A549 (cell line): Measurements from ENCODE around the gene CNTN5. TPM values are rescaled to one million over a fixed set of nuclear protein-coding genes. Genes with fewer than 3 reads are reported as not detected.

Source experiments
- ATAC-seq, 2 experiments: fragments of 200-7000 bp in 1 of 2; fragments of >200 bp in 1 of 2; cut with Nextera tagmentation in 1 of 2; cut with Tn5 transposase in 1 of 2; 3 replicates each; pipeline versions ENCODE4 v1.8.0 to v1.9.1; 2018 to 2020; ENCODE audit warnings: mild to moderate bottlenecking in 1 of 2, moderate library complexity in 1 of 2
- CTCF ChIA-PET: fragments of 300-600 bp; sonication (Branson Sonifier 250); formaldehyde crosslinking; extraction: SDS; loops from one replicate; lab custom pipeline; 2021; ENCODE audit warnings: antibody characterized with exemption, inconsistent platforms; lab: Yijun Ruan, JAX
- POLR2A ChIA-PET: fragments of 350-600 bp; formaldehyde crosslinking; extraction: SDS; loops from one replicate; lab custom pipeline; 2021; ENCODE audit warnings: antibody characterized with exemption, inconsistent platforms; lab: Yijun Ruan, JAX
- DNase-seq, 2 experiments: peaks; one replicate each; pipeline versions ENCODE4 v3.0.0 to v3.0.0-alpha.2; 2011 to 2016; ENCODE audit warnings: low read depth in 1 of 2, low spot score in 1 of 2
- FAIRE-seq: peaks from 2 replicates; lab custom pipeline; 2011; peaks lifted over from hg19 to GRCh38; lab: Jason Lieb, UNC
- H3K27ac ChIP-seq, 2 experiments: fragments of >200 bp; sonication (Bioruptor Twin); formaldehyde crosslinking; 3 replicates each; pipeline ENCODE4 v1.5.1; 2016 to 2017
- H3K4me1 ChIP-seq: fragments of >200 bp; sonication (Bioruptor Twin); formaldehyde crosslinking; 3 replicates; pipeline ENCODE4 v1.6.1; 2016
- H3K4me2 ChIP-seq: fragments of >200 bp; sonication (Bioruptor Twin); formaldehyde crosslinking; 3 replicates; pipeline ENCODE4 v1.6.1; 2016
- H3K4me3 ChIP-seq: fragments of >200 bp; sonication (Bioruptor Twin); formaldehyde crosslinking; 3 replicates; pipeline ENCODE4 v1.5.1; 2016
- H3K9me3 ChIP-seq: fragments of >200 bp; sonication (Bioruptor Twin); formaldehyde crosslinking; 3 replicates; pipeline ENCODE4 v1.6.1; 2016
- BHLHE40 ChIP-seq: IDR thresholded peaks from 2 replicates; pipeline ENCODE4 v1.6.1; 2012; ENCODE audit warnings: low read depth, low read length, inconsistent platforms
- CBX2 ChIP-seq: fragments of 200-600 bp; sonication (generic); IDR thresholded peaks from 2 replicates; pipeline ENCODE4 v1.6.1; 2016; ENCODE audit warnings: low read depth, mild to moderate bottlenecking, borderline replicate concordance
- CEBPB ChIP-seq, 2 experiments: fragments of >200 bp in 1 of 2; sonication (Bioruptor Twin) in 1 of 2; formaldehyde crosslinking in 1 of 2; IDR thresholded peaks; 2 replicates each; pipeline ENCODE4 v1.6.1; 2012 to 2016
- CHD2 ChIP-seq: fragments of 150-350 bp; IDR thresholded peaks from 2 replicates; pipeline ENCODE4 v1.6.1; 2014; ENCODE audit warnings: low read length; ENCODE audit not compliant: partially characterized antibody
- EHMT2 ChIP-seq: fragments of 200-600 bp; sonication (generic); IDR thresholded peaks from 2 replicates; pipeline ENCODE4 v1.6.1; 2016; ENCODE audit warnings: antibody characterized with exemption, low read depth, mild to moderate bottlenecking, moderate library complexity
- EP300 ChIP-seq, 2 experiments: fragments of >200 bp; sonication (Bioruptor Twin); formaldehyde crosslinking; IDR thresholded peaks; 2 replicates in 1 of 2; 3 replicates in 1 of 2; pipeline ENCODE4 v1.6.1; 2016 to 2017
- FOSL2 ChIP-seq, 2 experiments: fragments of 450-650 bp in 1 of 2; fragments of >200 bp in 1 of 2; sonication (Bioruptor Twin) in 1 of 2; formaldehyde crosslinking; IDR thresholded peaks; 2 replicates each; pipeline versions ENCODE4 v1.5.0 to v1.6.1; 2016 to 2020; ENCODE audit warnings: mild to moderate bottlenecking in 1 of 2, moderate library complexity in 1 of 2
- HDAC2 ChIP-seq: fragments of 200-600 bp; sonication (generic); IDR thresholded peaks from 2 replicates; pipeline ENCODE4 v1.6.1; 2016
- HOXA7 ChIP-seq: fragments of 250-450 bp; sonication (Bioruptor Pico); IDR thresholded peaks from 2 replicates; pipeline ENCODE4 v1.5.0; 2020; ENCODE audit warnings: mild to moderate bottlenecking, moderate library complexity
- HOXB5 ChIP-seq: fragments of 250-450 bp; sonication (Bioruptor Pico); IDR thresholded peaks from 2 replicates; pipeline ENCODE4 v1.5.0; 2020; ENCODE audit warnings: mild to moderate bottlenecking, moderate library complexity
- JUN ChIP-seq, 2 experiments: fragments of >200 bp; sonication (Bioruptor Twin); formaldehyde crosslinking; IDR thresholded peaks; 2 replicates in 1 of 2; 3 replicates in 1 of 2; pipeline ENCODE4 v1.6.1; 2016 to 2017
- KDM1A ChIP-seq: fragments of 200-600 bp; sonication (generic); IDR thresholded peaks from 2 replicates; pipeline ENCODE4 v1.6.1; 2016; ENCODE audit warnings: low read depth, mild to moderate bottlenecking
- KDM5A ChIP-seq: fragments of 200-600 bp; sonication (generic); IDR thresholded peaks from 2 replicates; pipeline ENCODE4 v1.6.1; 2016; ENCODE audit warnings: antibody characterized with exemption, mild to moderate bottlenecking
- NFE2L2 ChIP-seq: fragments of 150-350 bp; conservative IDR thresholded peaks from 2 replicates; pipeline ENCODE4 v1.6.1; 2014; ENCODE audit warnings: low read length
- NR3C1 ChIP-seq: fragments of >200 bp; sonication (Bioruptor Twin); formaldehyde crosslinking; IDR thresholded peaks from 3 replicates; pipeline ENCODE4 v1.6.1; 2017
- POLR2A ChIP-seq: IDR thresholded peaks from 2 replicates; pipeline ENCODE4 v1.6.1; 2012; ENCODE audit warnings: mild to moderate bottlenecking, low read length
- POLR2AphosphoS2 ChIP-seq: conservative IDR thresholded peaks from 2 replicates; pipeline ENCODE4 v1.6.1; 2012; ENCODE audit warnings: low read length, improper control_type of control experiment, inconsistent platforms
- RARB ChIP-seq: fragments of 250-450 bp; sonication (Bioruptor Pico); IDR thresholded peaks from 2 replicates; pipeline ENCODE4 v1.8.0; 2021; ENCODE audit warnings: mild to moderate bottlenecking, moderate library complexity
- RCOR1 ChIP-seq: fragments of 150-350 bp; IDR thresholded peaks from 2 replicates; pipeline ENCODE4 v1.6.1; 2014; ENCODE audit warnings: antibody characterized with exemption, low read length, low read depth
- SMC3 ChIP-seq: fragments of >200 bp; sonication (Bioruptor Twin); formaldehyde crosslinking; IDR thresholded peaks from 3 replicates; pipeline ENCODE4 v1.6.1; 2018; ENCODE audit warnings: inconsistent platforms
- SREBF2 ChIP-seq: fragments of 450-650 bp; IDR thresholded peaks from 2 replicates; pipeline ENCODE4 v1.6.1; 2014; ENCODE audit warnings: mild to moderate bottlenecking, moderate library complexity
- TFCP2L1 ChIP-seq: fragments of 250-450 bp; sonication (Bioruptor Pico); IDR thresholded peaks from 2 replicates; pipeline ENCODE4 v1.5.0; 2021; ENCODE audit warnings: mild to moderate bottlenecking
- ZFP36 ChIP-seq: fragments of 450-650 bp; IDR thresholded peaks from 2 replicates; pipeline ENCODE4 v1.6.1; 2014; ENCODE audit warnings: borderline replicate concordance; ENCODE audit not compliant: partially characterized antibody
- ZNF302 ChIP-seq: fragments of 250-450 bp; sonication (Bioruptor Pico); IDR thresholded peaks from 2 replicates; pipeline ENCODE4 v1.9.0; 2021; ENCODE audit warnings: inconsistent platforms, mild to moderate bottlenecking, moderate library complexity
- WGBS: methylation state at CpG from one replicate; pipeline ENCODE4 v1.1.6; 2017; ENCODE audit errors: missing lambda C conversion rate; 5-methylcytosine and 5-hydroxymethylcytosine counted together
- polyA plus RNA-seq, 4 experiments: library from polyadenylated mRNA; depleted of rRNA in 3 of 4; stranded (reverse); fragments of >200 nt; fragmentation: RNase III in 1 of 4; extraction: RNeasy Plus Mini Kit Qiagen cat#74134 plus additional on column Dnase treatment in 1 of 4; gene quantifications; 2 replicates in 3 of 4; 3 replicates in 1 of 4; pipeline ENCODE4 v1.2.3, GENCODE V29; 2011 to 2017
- TF ChIP-seq, protein P1 (sequence below): fragments of 250-450 bp; sonication (Bioruptor Pico); IDR thresholded peaks from 2 replicates; pipeline ENCODE4 v1.5.0; 2021; ENCODE audit warnings: mild to moderate bottlenecking, moderate library complexity, borderline replicate concordance
- TF ChIP-seq, protein P2 (sequence below): fragments of 200-600 bp; sonication (generic); IDR thresholded peaks from 2 replicates; pipeline ENCODE4 v1.6.1; 2016; ENCODE audit warnings: antibody characterized with exemption, mild to moderate bottlenecking, moderate library complexity
- TF ChIP-seq, protein P3 (sequence below): IDR thresholded peaks from 2 replicates; pipeline ENCODE4 v1.6.1; 2012
- TF ChIP-seq, protein P4 (sequence below): fragments of 250-450 bp; sonication (Bioruptor Pico); IDR thresholded peaks from 2 replicates; pipeline ENCODE4 v1.5.0; 2020; ENCODE audit warnings: low read depth, mild to moderate bottlenecking, moderate library complexity
- TF ChIP-seq, protein P5 (sequence below): fragments of 150-350 bp; IDR thresholded peaks from 2 replicates; pipeline ENCODE4 v1.6.1; 2014; ENCODE audit warnings: low read depth, mild to moderate bottlenecking, low read length
- TF ChIP-seq, protein P6 (sequence below): IDR thresholded peaks from 2 replicates; pipeline ENCODE4 v1.6.1; 2012; ENCODE audit warnings: low read depth, borderline replicate concordance

CNTN5 gene
- polyA plus RNA-seq, 2 of the 4 experiments (the other 2 are of a cell fraction) = 0.08 TPM; not detected in 1

DNA sequence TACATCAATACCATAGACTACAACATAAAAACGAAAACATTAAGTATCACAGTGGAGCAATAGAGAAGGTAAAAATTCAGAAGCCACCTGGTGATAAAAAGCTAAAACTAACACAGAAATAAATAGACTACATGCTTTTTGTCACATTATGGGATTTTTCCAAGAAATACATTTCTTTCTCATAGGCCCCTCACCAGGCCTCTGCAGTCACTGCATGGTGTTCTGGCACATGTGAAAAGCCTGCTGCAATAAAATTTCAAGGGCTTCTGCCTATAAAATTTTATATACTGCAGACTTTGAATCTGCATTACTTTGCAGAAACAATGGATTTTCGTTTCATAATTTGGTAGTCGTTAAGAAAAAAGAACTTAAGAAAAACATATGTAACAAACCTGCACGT, 655.5 kb downstream of the CNTN5 start (continued):
- TF ChIP-seq, protein P1, sequence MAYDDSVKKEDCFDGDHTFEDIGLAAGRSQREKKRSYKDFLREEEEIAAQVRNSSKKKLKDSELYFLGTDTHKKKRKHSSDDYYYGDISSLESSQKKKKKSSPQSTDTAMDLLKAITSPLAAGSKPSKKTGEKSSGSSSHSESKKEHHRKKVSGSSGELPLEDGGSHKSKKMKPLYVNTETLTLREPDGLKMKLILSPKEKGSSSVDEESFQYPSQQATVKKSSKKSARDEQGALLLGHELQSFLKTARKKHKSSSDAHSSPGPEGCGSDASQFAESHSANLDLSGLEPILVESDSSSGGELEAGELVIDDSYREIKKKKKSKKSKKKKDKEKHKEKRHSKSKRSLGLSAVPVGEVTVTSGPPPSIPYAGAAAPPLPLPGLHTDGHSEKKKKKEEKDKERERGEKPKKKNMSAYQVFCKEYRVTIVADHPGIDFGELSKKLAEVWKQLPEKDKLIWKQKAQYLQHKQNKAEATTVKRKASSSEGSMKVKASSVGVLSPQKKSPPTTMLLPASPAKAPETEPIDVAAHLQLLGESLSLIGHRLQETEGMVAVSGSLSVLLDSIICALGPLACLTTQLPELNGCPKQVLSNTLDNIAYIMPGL (CRISPR knock-in tag) = no peak
- TF ChIP-seq ZFP36 (no peak), POLR2A (no peak)

DNA sequence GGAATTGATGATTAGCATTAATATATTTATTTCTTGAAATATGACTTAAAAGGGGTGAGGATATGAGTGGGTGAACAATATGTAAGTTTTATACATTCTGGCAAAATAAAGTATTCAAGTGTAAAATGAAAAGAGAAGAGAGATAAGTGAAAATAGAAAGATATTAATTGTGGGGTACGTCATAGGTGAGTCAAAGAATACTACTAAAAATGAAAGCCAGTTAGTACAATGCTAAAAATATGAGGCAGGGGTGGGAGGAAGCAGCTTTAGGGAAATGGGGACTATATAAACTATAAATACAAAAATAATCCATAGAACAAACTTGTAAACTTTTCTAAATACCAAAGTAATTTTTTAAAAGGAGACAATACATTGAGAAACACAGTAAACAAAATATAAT, 661.4 kb downstream of the CNTN5 start:
- Histone ChIP-seq H3K4me2 (no peak overlapping the region), H3K27ac (no peak overlapping the region), H3K4me1 (no peaks in the 10 kb centered on the region), H3K4me3 (no peak overlapping the region), H3K9me3 (no peaks in the 10 kb centered on the region)
- FAIRE-seq (no peak), ATAC-seq (no peak), DNase-seq (no peak)
- ChIA-PET CTCF (no interaction called here), POLR2A (no interaction called here)
- 57% methylated on average over 1 of the region's 1 CpG for WGBS
- TF ChIP-seq KDM5A (no peak), ZFP36 (no peak), POLR2AphosphoS2 (no peak), POLR2A (no peak), FOSL2 (IDR thresholded peaks at IDR 0.05) (no peak), FOSL2 (CRISPR knock-in tag; IDR thresholded peaks at IDR 0.05) (no peak), SREBF2 (no peak), RARB (no peak), RCOR1 (no peak), NFE2L2 (no peak), BHLHE40 (no peak), KDM1A (no peak), JUN (IDR thresholded peaks at IDR 0.05) (no peak), CEBPB (IDR thresholded peaks at IDR 0.05) (no peak), HOXB5 (CRISPR knock-in tag) (no peak), CHD2 (no peak), EP300 (IDR thresholded peaks at IDR 0.05) (no peak)
- TF ChIP-seq, protein P2, sequence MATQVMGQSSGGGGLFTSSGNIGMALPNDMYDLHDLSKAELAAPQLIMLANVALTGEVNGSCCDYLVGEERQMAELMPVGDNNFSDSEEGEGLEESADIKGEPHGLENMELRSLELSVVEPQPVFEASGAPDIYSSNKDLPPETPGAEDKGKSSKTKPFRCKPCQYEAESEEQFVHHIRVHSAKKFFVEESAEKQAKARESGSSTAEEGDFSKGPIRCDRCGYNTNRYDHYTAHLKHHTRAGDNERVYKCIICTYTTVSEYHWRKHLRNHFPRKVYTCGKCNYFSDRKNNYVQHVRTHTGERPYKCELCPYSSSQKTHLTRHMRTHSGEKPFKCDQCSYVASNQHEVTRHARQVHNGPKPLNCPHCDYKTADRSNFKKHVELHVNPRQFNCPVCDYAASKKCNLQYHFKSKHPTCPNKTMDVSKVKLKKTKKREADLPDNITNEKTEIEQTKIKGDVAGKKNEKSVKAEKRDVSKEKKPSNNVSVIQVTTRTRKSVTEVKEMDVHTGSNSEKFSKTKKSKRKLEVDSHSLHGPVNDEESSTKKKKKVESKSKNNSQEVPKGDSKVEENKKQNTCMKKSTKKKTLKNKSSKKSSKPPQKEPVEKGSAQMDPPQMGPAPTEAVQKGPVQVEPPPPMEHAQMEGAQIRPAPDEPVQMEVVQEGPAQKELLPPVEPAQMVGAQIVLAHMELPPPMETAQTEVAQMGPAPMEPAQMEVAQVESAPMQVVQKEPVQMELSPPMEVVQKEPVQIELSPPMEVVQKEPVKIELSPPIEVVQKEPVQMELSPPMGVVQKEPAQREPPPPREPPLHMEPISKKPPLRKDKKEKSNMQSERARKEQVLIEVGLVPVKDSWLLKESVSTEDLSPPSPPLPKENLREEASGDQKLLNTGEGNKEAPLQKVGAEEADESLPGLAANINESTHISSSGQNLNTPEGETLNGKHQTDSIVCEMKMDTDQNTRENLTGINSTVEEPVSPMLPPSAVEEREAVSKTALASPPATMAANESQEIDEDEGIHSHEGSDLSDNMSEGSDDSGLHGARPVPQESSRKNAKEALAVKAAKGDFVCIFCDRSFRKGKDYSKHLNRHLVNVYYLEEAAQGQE = no peak
- TF ChIP-seq, protein P3, sequence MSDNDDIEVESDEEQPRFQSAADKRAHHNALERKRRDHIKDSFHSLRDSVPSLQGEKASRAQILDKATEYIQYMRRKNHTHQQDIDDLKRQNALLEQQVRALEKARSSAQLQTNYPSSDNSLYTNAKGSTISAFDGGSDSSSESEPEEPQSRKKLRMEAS = no peak

DNA sequence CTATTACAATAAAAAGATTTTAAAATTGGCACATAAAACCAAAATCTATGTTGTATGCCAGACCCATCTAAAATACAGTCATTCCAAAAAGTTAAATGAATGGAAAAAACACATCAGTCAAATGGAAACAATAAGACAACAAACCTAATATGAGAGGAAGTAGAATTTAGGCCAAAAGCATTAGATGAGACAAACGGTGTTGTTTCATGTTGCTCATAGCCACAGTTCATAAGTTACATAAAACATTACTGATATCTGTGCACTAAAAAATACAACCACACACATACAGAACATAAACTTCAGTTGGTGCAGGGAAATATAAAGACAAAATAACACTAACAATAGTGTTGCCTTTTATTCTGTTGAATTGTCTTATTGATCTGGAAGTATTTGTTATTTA, 661.9 kb downstream of the CNTN5 start:
- 60% methylated on average over 1 of the region's 1 CpG for WGBS
- no peak for ATAC-seq
- FAIRE-seq = no peak
- TF ChIP-seq ZNF302 (CRISPR knock-in tag) = no peak
- TF ChIP-seq, protein P4, sequence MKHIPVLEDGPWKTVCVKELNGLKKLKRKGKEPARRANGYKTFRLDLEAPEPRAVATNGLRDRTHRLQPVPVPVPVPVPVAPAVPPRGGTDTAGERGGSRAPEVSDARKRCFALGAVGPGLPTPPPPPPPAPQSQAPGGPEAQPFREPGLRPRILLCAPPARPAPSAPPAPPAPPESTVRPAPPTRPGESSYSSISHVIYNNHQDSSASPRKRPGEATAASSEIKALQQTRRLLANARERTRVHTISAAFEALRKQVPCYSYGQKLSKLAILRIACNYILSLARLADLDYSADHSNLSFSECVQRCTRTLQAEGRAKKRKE (CRISPR knock-in tag) = no peak
- no peak for TF ChIP-seq SMC3
- no peak for TF ChIP-seq TFCP2L1 (CRISPR knock-in tag)
- TF ChIP-seq POLR2A = no peak
- TF ChIP-seq NR3C1 = no peak
- TF ChIP-seq HOXA7 (CRISPR knock-in tag) = no peak
- TF ChIP-seq CBX2 = no peak
- no peak for TF ChIP-seq EP300 (IDR thresholded peaks at IDR 0.05)
- TF ChIP-seq HDAC2 = no peak
- TF ChIP-seq, protein P5, sequence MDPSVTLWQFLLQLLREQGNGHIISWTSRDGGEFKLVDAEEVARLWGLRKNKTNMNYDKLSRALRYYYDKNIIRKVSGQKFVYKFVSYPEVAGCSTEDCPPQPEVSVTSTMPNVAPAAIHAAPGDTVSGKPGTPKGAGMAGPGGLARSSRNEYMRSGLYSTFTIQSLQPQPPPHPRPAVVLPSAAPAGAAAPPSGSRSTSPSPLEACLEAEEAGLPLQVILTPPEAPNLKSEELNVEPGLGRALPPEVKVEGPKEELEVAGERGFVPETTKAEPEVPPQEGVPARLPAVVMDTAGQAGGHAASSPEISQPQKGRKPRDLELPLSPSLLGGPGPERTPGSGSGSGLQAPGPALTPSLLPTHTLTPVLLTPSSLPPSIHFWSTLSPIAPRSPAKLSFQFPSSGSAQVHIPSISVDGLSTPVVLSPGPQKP = no peak
- TF ChIP-seq, protein P6, sequence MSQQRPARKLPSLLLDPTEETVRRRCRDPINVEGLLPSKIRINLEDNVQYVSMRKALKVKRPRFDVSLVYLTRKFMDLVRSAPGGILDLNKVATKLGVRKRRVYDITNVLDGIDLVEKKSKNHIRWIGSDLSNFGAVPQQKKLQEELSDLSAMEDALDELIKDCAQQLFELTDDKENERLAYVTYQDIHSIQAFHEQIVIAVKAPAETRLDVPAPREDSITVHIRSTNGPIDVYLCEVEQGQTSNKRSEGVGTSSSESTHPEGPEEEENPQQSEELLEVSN = no peak
- no peak for TF ChIP-seq EHMT2
- no peak for TF ChIP-seq CEBPB (IDR thresholded peaks at IDR 0.05)
- TF ChIP-seq JUN (IDR thresholded peaks at IDR 0.05) = no peak

More for the DNA sequence above, 661.9 kb downstream of the CNTN5 start:
- no peak for DNase-seq
- ChIA-PET CTCF (no interaction called here), POLR2A (no interaction called here)
- no peak overlapping the region for H3K4me3 ChIP-seq
- no peak overlapping the region for H3K4me2 ChIP-seq
- H3K4me1 ChIP-seq = no peaks in the 10 kb centered on the region
- no peak overlapping the region for H3K27ac ChIP-seq
- H3K9me3 ChIP-seq = no peaks in the 10 kb centered on the region
